HepG2 (cell line): Measurements from ENCODE around the gene MED15. TPM values are rescaled to one million over a fixed set of nuclear protein-coding genes. Genes with fewer than 3 reads are reported as not detected.

Experiments used
- CSRNP2 ChIP-seq: sonication (generic); formaldehyde crosslinking; conservative IDR thresholded peaks from 2 replicates; pipeline ENCODE4 v1.8.0; 2022; ENCODE audit warnings: low read depth, missing genetic modification reagents
- ETV5 ChIP-seq: IDR thresholded peaks from 2 replicates; pipeline ENCODE4 v1.6.1; 2018; ENCODE audit warnings: missing biosample characterization, missing genetic modification reagents, inconsistent platforms, borderline replicate concordance
- FOXK1 ChIP-seq: sonication (generic); formaldehyde crosslinking; IDR thresholded peaks from 2 replicates; pipeline ENCODE4 v1.4.0; 2020; ENCODE audit warnings: low read depth, missing genetic modification reagents, borderline replicate concordance
- GZF1 ChIP-seq: sonication (generic); formaldehyde crosslinking; IDR thresholded peaks from 2 replicates; pipeline ENCODE4 v1.5.1; 2020; ENCODE audit warnings: mild to moderate bottlenecking, missing genetic modification reagents
- HDAC1 ChIP-seq: sonication (generic); formaldehyde crosslinking; IDR thresholded peaks from 2 replicates; pipeline ENCODE4 v1.5.1; 2020; ENCODE audit warnings: mild to moderate bottlenecking, missing genetic modification reagents
- HMGXB3 ChIP-seq: sonication (generic); formaldehyde crosslinking; IDR thresholded peaks from 2 replicates; pipeline ENCODE4 v1.4.0; 2020; ENCODE audit warnings: missing genetic modification reagents, borderline replicate concordance
- HOMEZ ChIP-seq: IDR thresholded peaks from 2 replicates; pipeline ENCODE4 v1.6.1; 2016; ENCODE audit warnings: low read depth
- HOXA5 ChIP-seq: sonication (generic); formaldehyde crosslinking; IDR thresholded peaks from 2 replicates; pipeline ENCODE4 v1.4.0; 2020; ENCODE audit warnings: missing genetic modification reagents
- HOXD1 ChIP-seq: sonication (generic); formaldehyde crosslinking; IDR thresholded peaks from 2 replicates; pipeline ENCODE4 v1.5.0; 2020; ENCODE audit warnings: missing genetic modification reagents
- KDM5A ChIP-seq: fragments of 200-600 bp; sonication (generic); IDR thresholded peaks from 2 replicates; pipeline ENCODE4 v1.7.0; 2018; ENCODE audit warnings: antibody characterized with exemption, mild to moderate bottlenecking, low read length, borderline replicate concordance
- KLF15 ChIP-seq: sonication (generic); formaldehyde crosslinking; IDR thresholded peaks from 2 replicates; pipeline ENCODE4 v1.8.1; 2023; ENCODE audit warnings: borderline replicate concordance, mild to moderate bottlenecking, inconsistent platforms, missing genetic modification reagents, mixed read lengths
- MAFF ChIP-seq: IDR thresholded peaks from 2 replicates; pipeline ENCODE4 v1.6.1; 2011; ENCODE audit warnings: low read depth, low read length, improper control_type of control experiment
- RXRA ChIP-seq: sonication (generic); formaldehyde crosslinking; IDR thresholded peaks from 2 replicates; pipeline ENCODE4 v1.5.1; 2020; ENCODE audit warnings: missing genetic modification reagents
- SOX13 ChIP-seq, 3 experiments: fragments of 450-650 bp in 1 of 3; sonication (generic) in 1 of 3; formaldehyde crosslinking in 1 of 3; IDR thresholded peaks in 2 of 3; conservative IDR thresholded peaks in 1 of 3; 2 replicates each; pipeline versions ENCODE4 v1.5.0 to v1.6.1; 2016 to 2020; ENCODE audit warnings: antibody characterized with exemption in 1 of 3, mild to moderate bottlenecking in 1 of 3, missing compliant biosample characterization in 1 of 3, missing genetic modification reagents in 1 of 3, moderate library complexity in 1 of 3
- SP2 ChIP-seq: sonication (generic); formaldehyde crosslinking; IDR thresholded peaks from 2 replicates; pipeline ENCODE4 v1.5.1; 2020; ENCODE audit warnings: mild to moderate bottlenecking, missing genetic modification reagents
- ZBTB7A ChIP-seq: sonication (generic); formaldehyde crosslinking; IDR thresholded peaks from 2 replicates; pipeline ENCODE4 v1.8.0; 2022; ENCODE audit warnings: mild to moderate bottlenecking, missing genetic modification reagents
- ZFP91 ChIP-seq: sonication (generic); formaldehyde crosslinking; IDR thresholded peaks from 2 replicates; pipeline ENCODE4 v1.9.0; 2022; ENCODE audit warnings: missing genetic modification reagents, mild to moderate bottlenecking, borderline replicate concordance
- ZNF530 ChIP-seq: sonication (generic); formaldehyde crosslinking; IDR thresholded peaks from 2 replicates; pipeline ENCODE4 v1.5.0; 2020; ENCODE audit warnings: low read depth, mild to moderate bottlenecking, missing genetic modification reagents
- ZNF569 ChIP-seq: sonication (generic); formaldehyde crosslinking; IDR thresholded peaks from 2 replicates; pipeline ENCODE4 v1.5.0; 2020; ENCODE audit warnings: mild to moderate bottlenecking, missing genetic modification reagents, moderate library complexity, borderline replicate concordance
- polyA plus RNA-seq, 8 experiments: library from polyadenylated mRNA; depleted of rRNA in 3 of 8; stranded (reverse) in 7 of 8; unstranded in 1 of 8; fragments of >200 nt; fragmentation: Illumina TruSeq in 4 of 8; extraction: Trizol in 4 of 8; gene quantifications; 2 replicates each; pipeline versions ENCODE4 v1.2.1 to v1.2.3, GENCODE V29; 2011 to 2016; ENCODE audit warnings: low read depth in 4 of 8, missing spikeins in 1 of 8, mixed read lengths in 1 of 8; ENCODE audit not compliant: insufficient read depth in 1 of 8
- total RNA-seq, 5 experiments: library from RNA; depleted of rRNA; stranded (reverse); fragments of >200 nt; fragmentation: Illumina TruSeq; extraction: Trizol; gene quantifications; 2 replicates each; pipeline ENCODE4 v1.2.3, GENCODE V29; 2016; ENCODE audit warnings: low read depth in 1 of 5

Gene MED15
- total and polyA plus RNA-seq, 2 of the 13 experiments (the other 11 are each of a cell fraction or from before 2014, with no cell fraction given), result 14.3 to 27.0 TPM

DNA sequence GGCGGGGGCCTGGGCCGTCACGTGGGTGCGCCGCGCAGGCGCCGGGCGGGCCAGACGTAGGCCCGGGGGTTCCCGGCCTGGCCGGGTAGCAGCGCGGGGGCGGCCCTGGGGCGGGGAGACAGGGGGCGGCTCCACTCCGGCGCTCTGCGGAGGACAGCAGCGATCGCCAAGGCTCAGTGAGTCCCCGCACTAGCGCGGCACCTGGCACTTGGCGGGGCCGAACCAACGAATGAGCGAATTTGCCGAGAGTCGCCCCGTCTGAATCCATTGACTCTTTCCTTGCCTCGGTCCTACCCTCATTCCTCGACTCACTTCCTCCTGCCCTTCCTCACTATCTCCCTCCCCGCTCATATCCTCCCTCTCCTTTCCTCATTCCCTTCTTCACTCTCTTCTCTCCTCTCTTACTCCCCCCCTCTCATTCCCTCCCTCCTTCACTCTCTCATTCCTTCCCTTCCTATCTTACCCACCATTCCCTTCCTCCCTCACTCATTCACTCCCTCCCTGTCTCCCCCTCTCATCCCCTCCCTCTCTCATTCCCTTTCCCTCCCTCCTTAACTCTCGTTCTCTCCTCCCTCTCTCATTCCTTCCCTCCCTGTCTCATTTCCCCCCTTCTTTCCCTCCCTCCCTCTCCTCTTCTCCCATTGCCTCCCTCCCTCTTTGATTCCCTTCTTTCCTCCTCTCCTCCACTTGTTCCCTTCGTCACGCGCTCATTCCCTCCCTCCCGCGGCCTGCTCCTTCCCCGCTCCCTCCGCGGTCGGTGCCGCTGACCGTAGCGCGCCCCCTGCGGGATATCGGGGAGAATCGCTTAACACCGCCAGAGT is 11.3 kb upstream of the MED15 start (continued):
- no peak for TF ChIP-seq HMGXB3 (CRISPR knock-in tag)
- no peak; the same call in 1 of the 2 replicates for TF ChIP-seq FOXK1 (CRISPR knock-in tag)
- TF ChIP-seq RXRA (CRISPR knock-in tag), result no peak
- TF ChIP-seq HDAC1, result peak; percentile 35; the same call in 1 of the 2 replicates
- no peak for TF ChIP-seq GZF1 (CRISPR knock-in tag)
- no peak for TF ChIP-seq ZBTB7A (CRISPR knock-in tag)
- TF ChIP-seq MAFF, result no peak
- 0 out of 2 replicates have a peak, but pooled peaks have one; percentile 4 for TF ChIP-seq SOX13 (IDR thresholded peaks at IDR 0.05)
- no peak; a peak in 1 of 4 replicates for TF ChIP-seq SOX13 (CRISPR knock-in tag; conservative IDR thresholded peaks at IDR 0.05 in 1 of 2, IDR thresholded peaks at IDR 0.05 in 1 of 2)
- no peak for TF ChIP-seq ZNF569
- no peak for TF ChIP-seq HOXD1
- no peak for TF ChIP-seq KLF15 (CRISPR knock-in tag)
- TF ChIP-seq CSRNP2 (CRISPR knock-in tag), result no peak
- no peak for TF ChIP-seq HOMEZ (CRISPR knock-in tag)
- no peak; the same call in 1 of the 2 replicates for TF ChIP-seq ETV5 (CRISPR knock-in tag)
- TF ChIP-seq SP2 (CRISPR knock-in tag), result no peak
- no peak; the same call in 1 of the 2 replicates for TF ChIP-seq KDM5A
- TF ChIP-seq ZFP91 (CRISPR knock-in tag), result peak; percentile 70; the same call in 1 of the 2 replicates
- no peak for TF ChIP-seq ZNF530
- no peak for TF ChIP-seq HOXA5 (CRISPR knock-in tag)
